ENCODE results near the gene PTTG1IP.

- TF ChIP-seq CTCF (IDR thresholded peaks at IDR 0.05) (no peak), POLR2A (IDR thresholded peaks at IDR 0.05) (no peak), EP300 (IDR thresholded peaks at IDR 0.05) (no peak)
These were observed 22.4 kb downstream of the PTTG1IP start for GRCh38 chr21:44850905-44851657.

Measured in sigmoid colon (tissue), 4 donors.